HG03439 (cell line): ENCODE measurements around the gene ARHGEF1.

Experiments
- ATAC-seq: cut with Tn5 transposase; IDR thresholded peaks from one replicate; pipeline ENCODE4 v1.9.1; 2021; ENCODE audit warnings: mild to moderate bottlenecking, moderate library complexity; ENCODE audit not compliant: unreplicated experiment

ARHGEF1 gene

GRCh38 chr19:41883463-41883820 lies 458 bp downstream of the ARHGEF1 start:
- no peak for ATAC-seq

- peak; percentile 75 for ATAC-seq
Observed at GRCh38 chr19:41883821-41884733, 1.1 kb downstream of the ARHGEF1 start.

- ATAC-seq, result no peak
Observed at GRCh38 chr19:41886761-41887710, 4.1 kb downstream of the ARHGEF1 start.

GRCh38 chr19:41887711-41888382 lies 4.9 kb downstream of the ARHGEF1 start:
- no peak for ATAC-seq

GRCh38 chr19:41888926-41889325 lies 5.9 kb downstream of the ARHGEF1 start:
- ATAC-seq, result no peak

- no peak for ATAC-seq
Observed at GRCh38 chr19:41889896-41890295, 6.9 kb downstream of the ARHGEF1 start.

GRCh38 chr19:41890936-41891335 lies 8.0 kb downstream of the ARHGEF1 start:
- no peak for ATAC-seq

GRCh38 chr19:41892173-41892902 lies 9.4 kb downstream of the ARHGEF1 start:
- ATAC-seq, result no peak

GRCh38 chr19:41893899-41894298 lies 10.9 kb downstream of the ARHGEF1 start:
- ATAC-seq, result no peak

- ATAC-seq, result no peak
Observed at GRCh38 chr19:41894350-41894749, 11.4 kb downstream of the ARHGEF1 start.

GRCh38 chr19:41895745-41896580 lies 13.0 kb downstream of the ARHGEF1 start:
- ATAC-seq, result no peak

GRCh38 chr19:41896581-41896942 lies 13.6 kb downstream of the ARHGEF1 start:
- ATAC-seq, result no peak

- no peak for ATAC-seq
Observed at GRCh38 chr19:41897181-41897580, 14.2 kb downstream of the ARHGEF1 start.

GRCh38 chr19:41897820-41898219 lies 14.8 kb downstream of the ARHGEF1 start:
- ATAC-seq, result no peak

GRCh38 chr19:41898235-41898634 lies 15.3 kb downstream of the ARHGEF1 start:
- no peak for ATAC-seq

- no peak for ATAC-seq
Observed at GRCh38 chr19:41901707-41902360, 18.9 kb downstream of the ARHGEF1 start.

- no peak for ATAC-seq
Observed at GRCh38 chr19:41902594-41902993, 19.6 kb downstream of the ARHGEF1 start.

GRCh38 chr19:41903193-41903953 lies 20.4 kb downstream of the ARHGEF1 start:
- ATAC-seq, result no peak
